ENCODE data around the gene FLNA. TPM values are rescaled to one million over a fixed set of nuclear protein-coding genes. Genes with fewer than 3 reads are reported as not detected.

Gene FLNA
- total and polyA plus RNA-seq, 2 donors (not counting 3 experiments of a cell fraction or from before 2014, with no cell fraction given): 658 to 1,474 TPM

- no peak for FAIRE-seq
- Histone ChIP-seq H3K36me3 (ENCODE audit: control insufficient read depth in 2 of 2, extremely low read depth in 1 of 2, insufficient read depth in 2 of 2, low read length in 2 of 2) (peaks cover 17 to 96% of the 10 kb centered on the region in 2 experiments), H3K9me3 (replicated peaks; ENCODE audit: control insufficient read depth, insufficient read depth, low read length) (no peaks in the 10 kb centered on the region)
Observed at GRCh38 chrX:154356596-154356995, 17.8 kb downstream of the FLNA start.

More at GRCh38 chrX:154356596-154356995, 17.8 kb downstream of the FLNA start:
- Histone ChIP-seq H3K4me2 (ENCODE audit: insufficient read depth, low read length) (no peak overlapping the region), H4K20me1 (replicated peaks; ENCODE audit: control insufficient read depth, extremely low read depth, insufficient read depth, low read length) (no peaks in the 10 kb centered on the region), H3K4me3 (replicated peaks in 1 of 3; ENCODE audit: insufficient read depth in 1 of 3, low read depth in 1 of 3, low read length in 3 of 3) (no peak overlapping the region), H3K9me1 (replicated peaks; ENCODE audit: control insufficient read depth, extremely low read depth, insufficient read depth, low read length) (no peaks in the 10 kb centered on the region), H3K79me2 (ENCODE audit: control insufficient read depth, insufficient read depth, low read length) (peaks cover 46% of the 10 kb centered on the region), H3K9ac (replicated peaks; ENCODE audit: extremely low read depth, insufficient read depth, low read length) (no peak overlapping the region), H3K27ac (ENCODE audit: insufficient read depth, low read depth, low read length) (no peak overlapping the region), H2AFZ (ENCODE audit: low read depth, low read length) (no peak overlapping the region), H3K27me3 (ENCODE audit: control insufficient read depth in 2 of 2, insufficient read depth in 2 of 2, low read length in 2 of 2) (no peaks in the 10 kb centered on the region), H3K4me1 (ENCODE audit: control insufficient read depth, extremely low read depth, insufficient read depth, low read length) (no peaks in the 10 kb centered on the region)
- no peak for TF ChIP-seq CTCF (IDR thresholded peaks at IDR 0.05; ENCODE audit: extremely low read depth in 1 of 2, insufficient read depth in 1 of 2, low read depth in 1 of 2, low read length in 2 of 2)
- TF ChIP-seq FOS (IDR thresholded peaks at IDR 0.05; ENCODE audit: borderline replicate concordance, insufficient read depth, low read length): no peak
- TF ChIP-seq POLR2AphosphoS5 (IDR thresholded peaks at IDR 0.05; ENCODE audit: insufficient read depth, low read depth, low read length): no peak
- TF ChIP-seq EZH2 (IDR thresholded peaks at IDR 0.05; ENCODE audit: borderline replicate concordance, low read depth, low read length, severe bottlenecking): no peak
- no peak for TF ChIP-seq GATA2 (IDR thresholded peaks at IDR 0.05; ENCODE audit: insufficient read depth, insufficient read length, low read depth, low read length)
- TF ChIP-seq JUN (IDR thresholded peaks at IDR 0.05; ENCODE audit: borderline replicate concordance, insufficient read depth, insufficient read length, low read depth): no peak
- no peak for TF ChIP-seq MAX (IDR thresholded peaks at IDR 0.05; ENCODE audit: insufficient read depth, insufficient read length)
- no peak for TF ChIP-seq MYC (IDR thresholded peaks at IDR 0.05; ENCODE audit: low read depth, low read length)
- no peak for TF ChIP-seq POLR2A (IDR thresholded peaks at IDR 0.05; ENCODE audit: low read depth, low read length)
- DNase-seq (ENCODE audit: low read depth, low spot score): no peak
- ChIA-PET POLR2A (no interaction called here), CTCF (no interaction called here)
- BruUV-seq (replicated peaks): no TSS peak
- intact Hi-C loops (cut with micrococcal nuclease) (no loop called here), dilution Hi-C loops (cut with MboI; ENCODE audit: extremely low pct_ligation_motif_present, low sequenced_read_pairs) (no loop called here)
